Stromal cell of bone marrow (primary cell): ENCODE results near the gene NEDD4L.

Source experiments
- DNase-seq: peaks from one replicate; pipeline ENCODE4 v3.0.0-alpha.2; 2012; ENCODE audit warnings: low read depth

Gene NEDD4L

DNA sequence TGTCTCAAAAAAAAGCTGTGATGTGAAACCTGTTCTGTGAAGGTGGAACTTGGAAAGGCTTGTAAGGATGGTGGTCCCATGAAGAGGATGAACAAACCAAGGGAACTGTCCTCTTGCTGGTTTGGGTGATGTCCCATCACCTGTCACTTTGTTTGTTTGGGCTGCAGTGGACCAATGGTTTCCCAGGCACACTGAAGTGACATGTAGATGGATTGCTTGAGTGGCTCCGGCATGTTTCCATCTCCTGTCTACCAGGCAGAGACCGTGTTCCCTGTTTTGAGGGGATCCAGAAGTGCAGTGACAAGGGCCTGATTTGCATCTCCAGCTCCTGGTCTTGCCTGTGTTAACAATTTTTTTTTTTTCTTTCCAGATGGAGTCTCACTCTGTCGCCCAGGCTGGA lies 8.9 kb downstream of the NEDD4L start:
- DNase-seq: no peak

- DNase-seq: no peak
Measured at GRCh38 chr18:58054041-58054781, 10.2 kb downstream of the NEDD4L start.

DNA sequence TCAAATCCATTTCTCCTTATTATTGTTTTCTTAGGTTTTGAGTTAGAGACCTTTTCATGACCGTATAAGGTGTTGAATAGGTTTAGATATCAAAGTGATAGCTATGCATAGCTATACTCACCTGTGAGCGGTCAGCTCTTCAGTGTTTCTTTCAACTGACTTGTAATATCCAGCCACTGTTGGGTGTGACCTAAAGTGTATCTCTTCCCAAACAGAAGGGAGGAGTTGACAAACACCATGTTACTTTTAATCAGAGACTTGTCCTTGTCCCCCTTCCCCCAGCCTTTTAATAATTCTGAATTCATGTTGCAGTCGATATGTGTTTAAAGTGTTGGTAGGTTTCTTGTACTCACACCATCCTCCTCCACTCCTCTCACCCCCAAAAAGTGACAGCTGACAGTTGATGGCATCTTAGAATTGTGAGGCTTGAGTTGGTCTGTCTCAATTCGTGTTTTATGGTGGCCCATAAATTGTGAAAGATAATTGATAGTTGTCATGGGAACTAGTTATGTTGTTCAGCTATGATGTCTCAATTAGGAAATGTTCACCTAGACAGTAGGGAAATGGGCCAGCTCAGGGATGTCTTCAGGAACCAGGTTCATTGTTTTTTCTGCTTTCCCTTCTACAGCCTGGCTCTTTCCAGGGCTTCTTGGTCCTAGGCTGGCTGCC lies 12.0 kb downstream of the NEDD4L start:
- no peak for DNase-seq

- no peak for DNase-seq
Measured at GRCh38 chr18:58056852-58057251, 12.8 kb downstream of the NEDD4L start.

DNA sequence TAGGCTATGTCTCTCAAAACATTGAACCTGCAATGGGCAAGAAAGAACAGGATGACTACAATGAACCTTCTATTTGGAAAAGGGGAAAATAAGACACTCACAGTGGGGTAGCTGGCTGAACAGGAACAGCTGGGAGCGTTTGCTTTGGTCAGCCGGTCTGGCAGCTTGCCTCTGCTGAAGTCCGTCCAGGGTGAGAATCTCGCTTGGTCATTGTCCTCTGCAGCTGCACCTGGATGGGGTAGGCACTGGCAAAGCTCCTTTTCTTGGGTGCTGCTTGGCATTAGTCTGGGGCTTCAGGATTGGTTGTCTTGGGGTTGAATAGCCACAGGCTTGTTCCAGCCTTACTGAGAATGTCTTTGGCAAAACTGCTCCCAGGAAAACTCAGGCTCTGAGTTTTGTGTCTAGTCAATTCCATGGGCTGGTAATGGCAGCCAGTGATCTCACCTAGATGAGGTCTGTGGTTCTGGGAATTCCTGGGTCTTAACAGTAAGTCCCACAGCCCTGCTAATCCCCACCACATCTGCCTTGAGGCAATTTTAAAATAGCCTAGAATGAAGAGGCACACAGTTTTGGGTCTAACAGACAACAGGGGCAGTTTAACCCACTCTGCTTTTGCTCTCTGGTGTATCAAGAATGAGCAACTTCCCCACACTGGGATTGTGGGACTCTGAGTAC lies 13.4 kb downstream of the NEDD4L start:
- no peak for DNase-seq

- DNase-seq: no peak
Measured at GRCh38 chr18:58058720-58059119, 14.7 kb downstream of the NEDD4L start.

DNA sequence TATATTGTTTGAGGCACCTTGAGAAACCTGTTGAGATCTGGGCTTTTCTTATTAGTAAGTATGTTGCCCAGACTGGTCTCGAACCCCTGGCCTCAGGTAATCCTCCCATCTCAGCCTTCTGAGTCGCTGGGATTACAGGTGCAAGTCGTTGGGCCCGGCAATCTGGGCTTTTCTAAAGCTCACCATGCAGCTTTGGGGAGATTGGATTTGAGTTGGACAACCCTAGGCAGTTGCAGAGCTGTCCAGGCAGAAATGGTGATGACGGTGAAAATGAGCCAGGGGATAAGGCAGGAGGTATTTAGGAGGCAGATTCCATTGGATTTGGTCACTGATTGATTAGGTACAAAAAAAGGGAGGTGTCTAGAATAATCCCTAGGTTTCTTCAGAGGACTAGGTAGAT lies 16.2 kb downstream of the NEDD4L start:
- no peak for DNase-seq

- DNase-seq: no peak
Measured at GRCh38 chr18:58061349-58061748, 17.3 kb downstream of the NEDD4L start.

DNA sequence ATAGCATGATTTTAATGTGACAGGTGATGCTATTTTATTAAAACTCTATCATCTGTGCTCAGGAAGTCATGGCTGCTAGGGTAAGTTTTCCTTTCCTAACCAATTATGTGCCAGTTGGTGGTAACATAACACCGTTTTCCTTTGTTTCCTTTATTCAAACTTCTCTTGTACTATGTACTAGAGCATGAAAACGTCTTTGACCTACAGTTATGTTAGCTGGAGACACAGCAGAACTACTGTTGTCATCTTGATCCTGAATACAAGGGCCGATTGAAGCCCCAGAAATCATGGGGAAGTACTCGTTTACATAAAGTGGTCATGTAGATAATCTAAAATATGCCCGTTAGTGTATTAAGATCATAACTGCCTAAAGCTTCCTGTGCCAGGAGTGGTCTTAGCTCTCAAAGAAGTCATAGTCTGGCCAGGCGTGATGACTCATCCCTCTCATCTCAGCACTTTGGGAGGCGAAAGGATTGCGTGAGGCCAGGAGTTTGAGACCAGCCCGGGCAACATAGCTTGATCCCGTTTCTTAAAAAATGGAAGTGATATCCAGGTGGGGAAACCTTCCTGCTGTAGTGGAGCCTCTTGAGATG lies 20.5 kb downstream of the NEDD4L start:
- DNase-seq: no peak

- no peak for DNase-seq
Measured at GRCh38 chr18:58065956-58066355, 21.9 kb downstream of the NEDD4L start.

DNA sequence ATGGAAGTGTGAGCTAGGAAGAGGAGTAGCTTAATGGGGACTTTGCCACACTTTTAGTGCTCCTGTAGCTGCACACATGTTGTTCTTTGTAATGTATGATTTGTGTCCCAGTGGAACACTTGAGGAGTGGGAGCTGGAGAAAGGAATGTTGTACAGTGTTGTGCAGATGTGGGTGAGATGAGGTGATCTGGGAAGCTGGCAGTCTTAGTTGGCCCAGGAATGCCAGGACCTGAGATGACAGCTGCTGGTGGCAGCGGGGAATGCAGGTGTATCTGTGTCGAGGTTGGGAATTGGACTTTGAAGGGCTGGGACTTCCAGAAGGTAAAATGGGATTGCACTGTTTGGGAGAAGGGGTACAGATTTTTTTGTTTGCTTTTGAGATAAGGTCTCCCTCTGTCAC lies 23.6 kb downstream of the NEDD4L start:
- no peak for DNase-seq

- no peak for DNase-seq
Measured at GRCh38 chr18:58069099-58069498, 25.1 kb downstream of the NEDD4L start.

DNA sequence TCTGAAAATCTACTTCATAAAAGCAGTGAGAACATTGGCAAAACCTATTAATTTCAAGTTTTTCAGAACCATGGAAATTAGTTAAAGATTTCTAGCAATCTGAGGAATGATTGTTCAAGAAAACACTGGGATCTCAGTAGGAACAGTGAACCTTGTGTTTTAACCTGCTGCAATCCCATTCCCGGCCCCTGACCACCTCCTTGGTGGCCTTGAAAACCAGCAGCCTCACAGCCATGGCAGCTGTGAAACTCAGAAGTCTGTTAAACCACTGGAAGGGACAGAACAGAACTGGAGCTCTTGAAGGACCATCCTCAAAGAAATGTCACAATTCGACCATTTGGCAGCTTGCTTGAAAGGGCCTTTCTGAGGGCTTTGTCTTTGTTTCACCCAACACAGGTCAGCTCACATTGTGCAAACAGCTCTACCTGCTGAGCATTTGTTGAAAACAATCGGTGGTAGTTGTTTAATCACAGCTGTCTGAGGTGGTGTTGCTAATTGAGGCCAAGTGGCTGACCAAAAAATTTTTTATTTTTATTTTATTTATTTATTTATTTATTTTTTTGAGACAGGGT lies 25.8 kb downstream of the NEDD4L start:
- no peak for DNase-seq

- DNase-seq: no peak
Measured at GRCh38 chr18:58076052-58076451, 32.0 kb downstream of the NEDD4L start.

- DNase-seq: no peak
Measured at GRCh38 chr18:58077329-58077728, 33.3 kb downstream of the NEDD4L start.

DNA sequence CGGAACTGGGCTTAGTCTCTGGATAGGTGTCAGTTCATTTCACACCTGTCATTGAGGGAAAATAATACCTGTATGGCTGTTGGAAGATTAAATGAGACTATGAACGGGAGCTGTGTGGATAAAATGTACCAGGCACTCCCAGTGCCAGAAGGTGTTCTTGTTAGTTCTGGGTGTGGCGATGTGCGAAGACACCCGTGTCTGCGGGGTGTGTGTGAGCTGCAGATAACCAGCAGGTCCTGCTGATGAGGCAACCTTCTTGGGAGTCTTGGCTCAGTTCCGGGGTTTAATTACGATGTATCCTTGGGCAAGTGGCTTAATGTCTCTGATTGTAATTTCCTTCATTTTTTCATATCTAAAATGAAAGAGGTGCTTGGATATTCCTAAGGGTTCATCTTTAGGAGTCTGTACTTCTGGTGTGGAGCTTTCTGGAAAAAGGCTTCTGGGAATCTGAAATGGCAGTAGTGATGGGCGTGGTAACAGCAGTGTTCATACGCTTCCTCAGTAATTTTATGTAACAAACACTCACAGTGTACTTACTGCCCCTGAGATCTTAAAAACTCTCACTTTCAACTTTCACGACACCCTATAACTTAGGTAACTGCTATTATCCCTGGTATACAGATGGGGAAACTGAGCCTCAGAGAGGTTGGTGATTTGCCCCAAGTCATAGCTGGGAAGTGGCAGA lies 35.0 kb downstream of the NEDD4L start:
- no peak for DNase-seq

DNA sequence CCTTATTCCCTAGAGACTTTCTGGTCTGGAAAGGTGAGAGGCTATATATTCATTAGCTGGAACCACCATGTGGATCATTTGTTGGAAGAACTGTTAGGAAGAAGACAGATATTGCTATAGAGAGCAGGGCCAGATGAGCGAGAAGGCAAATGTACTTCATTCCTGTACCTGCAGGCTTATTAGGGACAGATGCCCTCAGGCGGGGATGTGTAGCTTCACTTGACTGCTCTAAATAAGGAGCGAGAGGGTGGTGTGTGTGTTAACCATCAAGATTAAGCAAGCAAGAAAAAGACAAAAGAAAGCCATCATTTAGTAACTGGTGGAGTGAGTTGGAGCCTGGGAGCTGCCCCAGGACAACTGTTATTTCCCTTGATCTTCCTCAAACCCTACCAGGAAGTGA lies 36.4 kb downstream of the NEDD4L start:
- DNase-seq: no peak

GRCh38 chr18:58087928-58088690 lies 44.1 kb downstream of the NEDD4L start:
- no peak for DNase-seq

GRCh38 chr18:58088691-58089065 lies 44.7 kb downstream of the NEDD4L start:
- DNase-seq: no peak

- DNase-seq: no peak
Measured at GRCh38 chr18:58091099-58091611, 47.1 kb downstream of the NEDD4L start.

DNA sequence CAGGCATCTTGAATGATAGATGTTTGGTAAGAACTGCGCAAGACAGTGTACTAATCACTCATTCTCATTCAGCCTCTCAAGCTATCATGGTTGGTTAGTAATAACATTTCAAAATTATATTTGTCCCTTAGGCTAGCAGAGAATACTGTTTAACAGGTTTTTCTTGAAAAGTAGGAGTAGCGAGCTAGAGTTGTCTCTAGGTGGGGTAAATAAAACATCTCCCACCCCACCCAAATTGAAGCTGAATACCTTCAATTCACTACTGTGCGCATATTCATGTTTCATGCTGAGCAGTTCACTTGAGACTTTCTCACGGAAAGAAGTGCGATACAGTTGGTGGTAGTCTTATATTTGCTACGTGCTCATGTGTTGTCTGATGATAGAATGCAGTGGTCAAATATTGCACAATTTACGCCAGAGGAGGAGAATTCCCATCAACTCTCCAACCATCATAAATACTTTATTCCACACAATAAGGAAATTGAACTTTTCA lies 49.3 kb downstream of the NEDD4L start:
- no peak for DNase-seq
